HPDE6-E6E7 (cell line): ENCODE results near the gene LTBP2.
"Not testable (repeated sequence)": the region's sequence is repeated elsewhere in the genome, so short reads cannot be mapped to it uniquely, and the experiment has no call there.

Experiments
- DNase-seq: peaks from one replicate; pipeline ENCODE4 v3.0.0; 2011; ENCODE audit warnings: missing footprints; ENCODE audit errors: extremely low spot score

Gene LTBP2

DNA sequence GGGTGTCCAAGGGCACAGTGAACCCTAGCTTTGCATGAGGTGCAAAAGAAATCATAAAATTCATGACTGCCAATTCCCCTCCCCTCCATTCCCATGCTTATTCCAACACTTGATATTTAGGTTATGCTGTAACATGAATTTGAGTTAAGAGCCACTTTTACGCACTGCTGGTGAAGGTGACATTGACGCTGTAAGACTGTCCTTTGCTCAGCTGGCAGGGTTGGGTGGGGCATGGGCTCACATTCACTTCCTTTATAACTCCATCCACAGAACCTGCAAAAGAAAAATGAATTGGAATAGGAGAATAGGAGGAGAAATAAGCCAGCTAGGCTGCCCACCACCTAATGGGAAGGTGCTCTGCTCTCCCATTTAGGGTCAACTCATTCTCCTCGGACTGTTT is 125.9 kb downstream of the LTBP2 start:
- no peak for DNase-seq

DNA sequence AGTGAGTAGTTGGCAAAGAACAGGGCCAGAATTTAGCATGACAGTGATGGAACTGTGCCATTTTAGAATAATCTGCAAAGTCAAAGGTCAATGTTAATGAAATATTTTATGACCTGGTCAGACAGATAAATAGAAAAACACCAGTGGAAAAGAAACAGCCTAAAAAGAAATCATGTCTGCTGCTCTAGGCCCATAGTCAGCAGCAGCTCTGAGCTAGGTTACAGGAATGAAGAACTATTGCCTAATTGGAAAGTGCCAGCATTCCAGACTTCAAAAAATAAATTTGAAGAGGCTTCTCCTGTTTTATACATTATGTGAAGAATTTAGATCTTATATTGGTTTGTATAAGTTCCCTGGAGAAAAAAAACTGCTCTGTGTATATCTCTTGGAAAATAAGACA is 128.7 kb downstream of the LTBP2 start:
- DNase-seq, result no peak

DNA sequence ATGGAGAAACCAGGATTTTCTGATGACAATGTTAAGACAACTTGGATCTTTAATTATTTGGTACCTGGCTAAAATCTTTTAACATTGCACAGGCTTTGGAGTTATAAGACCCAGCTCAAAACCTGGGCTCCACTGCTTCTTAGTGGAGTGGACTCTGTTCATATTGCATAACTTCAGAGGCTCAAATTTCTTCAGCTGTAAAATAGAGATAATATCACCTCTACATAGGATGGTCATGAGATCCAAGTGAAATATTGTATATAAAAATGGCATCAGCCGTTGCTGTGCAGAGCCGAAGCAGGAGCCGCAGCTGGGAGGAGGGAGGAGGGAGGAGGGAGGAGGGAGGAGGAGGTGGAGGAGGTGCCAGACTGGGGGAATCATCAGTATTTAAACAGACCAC is 129.5 kb downstream of the LTBP2 start:
- no peak for DNase-seq

DNA sequence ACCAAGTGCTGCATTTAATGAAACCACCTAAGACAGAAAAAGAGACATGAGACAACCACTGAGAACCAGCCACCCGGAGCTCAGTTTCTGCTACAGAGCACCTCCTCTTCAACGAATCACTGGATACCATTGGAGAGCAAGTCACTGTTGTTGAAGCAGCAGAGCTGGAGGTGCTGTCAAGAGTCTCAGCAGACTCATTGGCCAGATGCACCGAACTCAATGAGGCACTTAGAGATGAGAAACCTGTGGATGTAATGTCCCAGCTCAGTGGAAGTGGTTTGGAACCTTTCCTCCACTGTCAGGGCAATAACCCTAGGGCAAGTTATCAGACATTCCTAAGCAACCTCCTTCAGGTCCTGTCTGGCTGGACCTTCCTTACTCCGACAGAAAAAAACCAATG is 132.0 kb downstream of the LTBP2 start:
- DNase-seq, result no peak

DNA sequence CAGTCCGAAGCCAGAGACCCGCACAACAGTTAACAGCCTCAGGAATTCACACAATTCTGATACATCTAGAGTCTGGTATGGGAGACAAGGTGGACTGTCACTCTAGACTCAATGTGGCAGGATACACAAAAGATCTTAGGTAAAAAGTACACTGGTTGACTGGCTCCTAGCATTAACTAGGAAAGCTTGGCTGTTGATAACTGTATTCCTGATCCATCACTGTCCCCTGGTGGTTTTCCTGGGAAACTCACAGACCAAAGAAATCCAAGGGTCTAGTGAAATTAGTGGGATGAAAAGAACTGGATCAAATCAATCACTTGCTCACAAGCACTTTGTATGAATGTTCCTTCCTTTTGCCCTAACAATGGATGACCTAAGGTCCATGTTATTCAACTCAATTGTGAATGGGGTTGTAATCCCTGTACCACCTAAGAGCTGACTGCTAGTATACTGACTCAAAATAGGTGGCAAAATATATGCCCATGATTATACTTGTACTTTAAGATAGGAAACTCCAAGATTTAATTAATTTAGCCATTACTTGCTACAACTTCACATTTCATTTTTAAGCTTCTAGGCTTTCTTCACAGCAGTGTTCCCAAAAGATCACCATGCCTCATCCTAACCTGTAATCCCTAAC is 132.9 kb downstream of the LTBP2 start:
- no peak for DNase-seq

DNA sequence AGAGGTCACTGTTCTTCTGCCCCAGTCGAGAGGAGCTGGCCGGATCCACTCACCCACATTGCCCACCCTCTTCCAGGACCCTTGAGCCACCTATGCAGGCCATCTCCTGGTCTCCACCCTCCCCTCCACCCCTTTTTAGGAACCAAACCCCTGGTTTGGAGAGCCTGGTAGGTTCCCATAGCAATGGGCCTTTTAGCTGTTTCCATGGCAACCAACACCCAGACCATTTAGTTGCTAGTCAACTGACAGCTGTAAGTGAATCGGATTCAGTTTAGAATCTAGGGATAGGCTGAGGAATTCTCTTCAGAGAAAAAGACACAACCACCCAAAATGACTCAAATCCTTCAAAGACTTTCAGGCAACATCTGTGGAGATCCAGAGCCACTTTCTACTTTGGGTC is 135.4 kb downstream of the LTBP2 start:
- no peak for DNase-seq

DNA sequence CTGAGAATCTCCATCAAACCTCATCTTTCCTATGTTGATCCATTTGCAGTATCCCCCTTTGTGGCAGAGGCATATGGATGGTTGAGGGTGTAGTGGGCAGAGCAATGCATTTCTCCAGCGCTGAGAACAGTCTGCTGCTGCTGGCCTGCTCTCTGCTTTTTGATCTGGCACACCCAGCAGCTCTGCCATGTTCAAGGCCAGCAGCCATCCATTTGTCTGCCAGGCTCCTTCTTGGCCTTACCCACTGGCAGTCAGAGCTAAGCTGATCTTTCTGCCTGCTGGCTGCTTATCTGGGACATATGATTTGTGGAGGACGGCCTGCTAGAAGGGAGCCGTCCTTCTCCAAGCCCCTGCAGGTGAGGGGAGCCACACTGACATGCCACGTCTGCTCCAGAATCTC is 135.9 kb downstream of the LTBP2 start:
- DNase-seq, result no peak

DNA sequence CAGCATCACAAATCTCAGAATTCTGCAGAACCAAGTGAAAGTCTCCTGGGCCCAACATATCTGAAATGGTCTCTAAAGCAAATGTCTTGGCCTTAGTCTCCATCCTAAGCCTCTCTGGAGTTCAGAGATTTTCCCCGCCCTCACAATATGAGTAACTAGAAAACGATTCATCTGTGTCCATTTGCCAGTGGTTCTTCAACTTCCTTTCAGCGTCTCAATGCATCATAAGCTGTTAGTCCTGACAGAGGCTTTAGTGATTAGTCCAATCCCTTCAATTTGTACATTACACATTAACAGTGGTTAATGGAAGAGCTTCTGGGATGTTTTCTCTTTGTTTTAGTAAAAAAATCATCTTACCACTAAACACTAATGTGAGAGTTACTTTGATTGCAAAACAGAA is 136.4 kb downstream of the LTBP2 start:
- DNase-seq, result peak; percentile 20

DNA sequence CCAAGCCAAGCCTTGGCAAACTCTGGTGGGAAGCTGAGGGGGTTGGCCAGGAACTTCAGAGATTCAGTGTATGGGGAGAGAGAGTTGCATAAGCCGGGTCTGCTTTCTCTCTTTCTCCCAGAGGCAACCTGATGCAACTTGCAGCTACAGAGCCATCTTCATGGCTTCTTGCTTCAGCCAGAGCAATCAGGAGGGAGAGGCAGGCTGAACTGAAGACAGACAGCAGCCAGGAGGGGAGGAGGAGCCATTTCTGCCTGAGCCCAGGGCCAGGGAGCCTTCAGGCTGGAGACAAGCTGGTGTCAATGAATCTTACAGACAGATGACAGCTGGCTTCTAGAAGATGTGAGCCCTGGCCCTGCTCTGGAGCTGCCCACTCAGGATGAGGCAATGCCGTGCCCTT is 137.7 kb downstream of the LTBP2 start:
- no peak for DNase-seq

DNA sequence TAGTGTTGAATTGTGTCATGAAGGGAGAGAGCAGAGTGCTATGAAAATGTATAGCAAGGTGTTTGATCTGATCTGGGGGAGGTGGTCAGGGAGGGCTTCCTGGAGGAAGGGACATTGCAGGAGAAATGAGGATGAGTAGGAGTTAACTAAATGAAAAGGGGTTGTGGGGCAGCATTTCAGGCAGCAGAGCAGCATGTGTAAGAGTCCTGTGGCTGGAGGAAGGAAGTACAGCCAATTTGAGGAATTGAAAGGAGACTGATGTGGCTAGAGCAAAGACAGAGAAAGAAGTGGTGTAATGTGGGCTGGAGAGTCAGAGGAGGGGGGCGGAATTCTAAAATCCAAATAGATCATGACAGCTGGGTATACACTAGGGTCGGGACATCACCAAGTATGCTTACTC is 139.4 kb downstream of the LTBP2 start:
- DNase-seq, result no peak

DNA sequence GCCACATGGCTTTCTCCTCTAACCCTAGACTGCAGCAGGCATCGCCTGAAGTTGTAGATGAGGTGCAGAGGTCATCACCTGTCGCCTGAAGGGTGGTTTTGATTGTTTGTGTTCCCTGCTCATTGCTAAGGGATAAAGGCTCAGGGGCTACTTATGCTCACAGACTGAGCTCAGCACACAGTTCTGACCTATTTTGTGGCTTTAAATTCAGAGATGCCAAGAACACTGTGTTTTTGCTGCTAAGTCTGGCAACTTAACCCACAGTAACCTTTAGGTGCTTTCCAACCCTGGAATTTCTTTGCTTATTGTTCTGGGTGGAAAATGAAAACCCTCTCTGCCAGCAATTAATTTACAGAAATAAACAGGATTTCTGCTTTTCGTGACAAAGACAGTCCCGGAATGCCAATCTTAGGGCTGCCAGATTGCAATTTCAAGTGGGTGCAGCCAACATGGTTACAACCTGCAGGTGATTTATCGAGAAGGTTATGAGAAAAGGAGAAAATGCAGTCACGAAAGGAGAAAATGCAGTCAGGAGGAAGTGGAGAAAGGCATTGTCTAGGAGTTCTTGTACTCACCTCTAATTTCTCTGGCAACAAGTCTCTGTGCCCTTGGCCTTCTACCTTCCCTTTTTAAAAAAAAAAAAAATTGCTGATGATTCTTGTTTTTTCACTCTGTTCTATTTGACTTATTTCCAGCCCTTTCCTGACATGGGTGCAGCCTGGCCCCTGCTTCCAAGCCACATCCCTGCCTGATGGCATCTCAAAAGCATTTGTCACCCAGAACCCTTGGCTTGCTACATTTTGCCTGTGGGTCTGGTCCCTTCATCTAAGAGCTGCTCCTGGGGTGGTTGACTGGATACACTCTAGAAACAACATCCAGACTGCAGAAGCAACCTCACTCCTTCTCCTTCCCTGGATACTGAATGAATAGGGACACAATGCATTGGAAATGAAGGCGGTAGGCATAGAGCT is 142.2 kb downstream of the LTBP2 start:
- no peak for DNase-seq

DNA sequence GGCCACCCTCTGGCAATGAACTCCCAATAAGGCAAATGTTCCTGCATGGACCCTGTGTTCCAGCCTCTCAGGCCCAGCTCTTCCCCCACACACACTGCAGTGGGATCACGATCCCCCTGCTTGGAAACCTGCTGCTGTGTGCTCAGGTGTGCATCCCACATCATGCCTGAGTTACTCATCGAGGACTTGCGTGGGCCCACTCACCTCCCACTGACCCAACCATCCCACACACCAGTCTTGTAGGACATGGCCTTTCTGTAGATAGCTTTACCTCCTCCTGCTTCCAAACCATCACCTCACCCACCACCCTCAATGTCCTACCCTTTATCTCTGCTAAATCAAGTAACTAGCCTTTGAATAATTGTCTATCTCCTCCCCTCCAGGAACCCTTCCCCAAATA is 143.5 kb downstream of the LTBP2 start:
- no peak for DNase-seq

DNA sequence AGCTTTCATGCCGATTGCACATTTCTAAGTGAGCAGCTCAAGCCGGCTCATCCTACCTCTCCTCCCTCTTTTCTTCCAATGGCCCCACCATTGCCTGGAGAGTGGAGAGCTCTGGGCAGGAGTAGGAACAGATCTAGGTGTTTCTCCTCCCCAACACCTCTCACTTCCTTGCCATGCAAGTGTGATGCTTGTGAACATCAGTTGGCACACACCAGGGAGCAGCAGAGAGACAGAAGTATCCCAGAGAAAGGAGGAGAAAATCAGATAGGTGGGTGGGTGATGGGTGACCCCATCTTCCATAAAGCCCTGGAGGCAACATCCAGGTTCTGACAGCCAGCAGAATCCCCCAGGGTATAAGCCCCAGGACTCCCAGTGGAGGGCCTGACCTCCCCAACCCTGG is 146.7 kb downstream of the LTBP2 start:
- DNase-seq, result no peak

DNA sequence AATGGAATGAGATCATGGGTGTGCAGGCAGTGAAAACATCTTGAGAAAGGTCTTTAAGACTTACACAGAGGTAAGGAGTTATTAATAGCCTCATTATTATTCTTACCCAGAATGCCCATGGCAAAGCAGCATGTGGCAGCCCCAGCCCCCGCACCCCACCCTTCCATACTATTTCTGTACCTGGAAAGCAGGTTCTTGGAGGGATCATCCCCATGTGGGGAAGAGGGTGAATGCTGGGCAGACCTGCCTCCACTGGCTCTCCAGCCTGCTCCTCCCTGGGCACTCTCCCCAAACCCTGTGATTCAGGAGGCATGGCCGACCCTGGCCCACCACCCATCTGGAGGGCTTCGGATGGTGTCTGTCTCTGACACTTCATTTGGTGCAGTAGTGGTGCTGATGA is 147.3 kb downstream of the LTBP2 start:
- no peak for DNase-seq

DNA sequence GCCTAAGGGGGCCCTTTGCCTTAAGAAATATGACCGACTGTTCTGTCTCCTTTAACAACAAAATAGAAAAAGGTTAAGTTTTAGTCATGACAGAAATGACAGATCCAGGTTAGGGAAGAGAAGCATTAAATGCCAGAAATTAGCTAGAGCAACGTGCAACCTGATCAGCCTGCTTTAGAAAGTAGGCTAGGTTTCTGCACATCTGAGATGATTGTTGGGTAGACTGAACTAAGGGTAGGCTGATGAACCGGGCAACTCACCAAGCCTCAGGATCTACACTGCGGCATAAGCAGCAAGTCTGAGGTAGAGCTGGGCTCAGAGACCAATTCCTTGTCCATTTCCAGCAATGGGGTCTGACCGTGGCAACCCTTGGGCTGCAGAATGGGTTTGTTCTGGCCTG is 148.3 kb downstream of the LTBP2 start:
- no peak for DNase-seq

DNA sequence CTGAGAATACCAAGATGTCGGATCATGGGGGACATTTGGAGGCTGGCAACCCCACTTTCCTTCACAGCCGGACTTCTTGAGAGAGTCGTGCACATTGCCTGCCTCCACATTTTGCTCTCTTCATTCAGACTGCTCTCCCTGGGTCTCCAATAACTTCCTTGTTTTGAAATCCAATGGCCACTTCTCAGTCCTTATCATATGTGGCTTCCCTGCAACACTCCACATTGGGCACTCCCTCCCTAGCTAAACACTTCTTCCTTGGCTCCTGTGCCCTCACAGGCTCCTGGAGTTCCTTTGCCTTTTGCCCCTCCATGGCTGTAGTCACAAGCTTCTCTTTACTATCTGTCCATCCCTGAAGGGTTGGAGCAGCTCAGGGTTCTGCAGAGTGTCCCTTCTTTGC is 149.0 kb downstream of the LTBP2 start:
- no peak for DNase-seq

DNA sequence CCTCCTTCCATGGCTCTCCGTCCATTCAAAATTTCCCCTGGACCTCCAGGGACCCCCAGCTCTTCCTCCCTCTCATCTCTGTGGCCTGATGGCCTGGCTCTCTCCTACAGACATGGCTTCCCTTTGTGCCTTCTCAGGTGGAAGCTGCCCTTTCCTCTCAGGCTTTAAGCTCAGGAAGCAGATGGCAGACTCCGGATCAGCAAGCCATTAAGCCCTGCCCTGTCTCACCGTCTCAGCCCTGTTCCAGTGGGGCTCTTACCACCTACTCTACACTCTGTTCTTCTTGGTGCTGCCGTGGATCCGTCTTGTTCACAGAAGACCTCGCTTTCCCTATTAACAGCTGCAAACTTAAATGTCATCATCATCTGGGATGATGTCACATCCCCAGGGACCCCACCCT is 152.1 kb downstream of the LTBP2 start:
- DNase-seq, result no peak

DNA sequence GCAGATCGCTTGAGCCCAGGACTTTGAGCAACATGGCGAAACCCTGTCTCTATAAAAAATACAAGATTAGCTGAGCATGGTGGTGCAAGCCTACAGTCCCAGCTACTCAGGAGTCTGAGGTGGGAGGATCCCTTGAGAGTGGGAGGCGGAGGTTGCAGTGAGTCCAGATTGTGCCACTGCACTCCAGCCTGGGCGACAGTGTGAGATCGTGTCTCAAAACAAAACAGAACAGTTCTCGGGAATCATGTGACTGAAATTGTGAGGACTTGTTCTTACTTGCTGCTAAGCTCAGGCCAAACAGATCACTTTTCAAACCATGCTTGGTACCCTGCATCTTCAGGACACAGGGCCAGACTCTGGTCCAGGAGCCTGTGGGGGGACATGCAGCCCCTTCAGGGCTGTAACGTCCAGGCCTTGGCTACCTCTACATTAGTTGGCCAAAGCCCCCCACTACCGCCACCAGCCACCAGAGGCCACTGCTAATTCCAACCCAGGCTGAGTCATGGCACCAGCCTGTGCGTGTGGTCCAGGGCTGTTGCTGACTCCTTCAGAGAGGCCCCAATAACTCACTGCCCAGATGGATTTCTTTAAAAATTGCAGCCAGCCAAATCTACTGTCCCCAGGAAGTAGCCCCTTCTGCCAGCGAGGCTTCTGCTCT is 152.6 kb downstream of the LTBP2 start:
- peak; percentile 79 for DNase-seq

DNA sequence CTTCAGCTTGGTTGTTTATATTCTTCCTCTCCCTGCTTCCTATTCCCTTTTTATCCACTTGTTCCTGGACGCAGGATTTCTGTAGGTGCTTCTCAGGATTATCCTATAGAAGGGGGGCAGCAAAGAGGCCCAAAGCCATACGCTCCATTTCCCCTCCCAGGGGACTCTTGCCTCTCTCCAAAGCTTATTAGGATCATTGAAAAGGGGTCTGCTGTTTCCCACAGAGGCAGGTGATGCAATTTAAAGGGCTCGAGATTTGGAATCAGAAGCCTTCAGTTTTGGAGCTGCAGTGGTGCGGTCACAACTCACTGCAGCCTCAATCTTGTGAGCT is 154.5 kb downstream of the LTBP2 start:
- DNase-seq, result no peak

DNA sequence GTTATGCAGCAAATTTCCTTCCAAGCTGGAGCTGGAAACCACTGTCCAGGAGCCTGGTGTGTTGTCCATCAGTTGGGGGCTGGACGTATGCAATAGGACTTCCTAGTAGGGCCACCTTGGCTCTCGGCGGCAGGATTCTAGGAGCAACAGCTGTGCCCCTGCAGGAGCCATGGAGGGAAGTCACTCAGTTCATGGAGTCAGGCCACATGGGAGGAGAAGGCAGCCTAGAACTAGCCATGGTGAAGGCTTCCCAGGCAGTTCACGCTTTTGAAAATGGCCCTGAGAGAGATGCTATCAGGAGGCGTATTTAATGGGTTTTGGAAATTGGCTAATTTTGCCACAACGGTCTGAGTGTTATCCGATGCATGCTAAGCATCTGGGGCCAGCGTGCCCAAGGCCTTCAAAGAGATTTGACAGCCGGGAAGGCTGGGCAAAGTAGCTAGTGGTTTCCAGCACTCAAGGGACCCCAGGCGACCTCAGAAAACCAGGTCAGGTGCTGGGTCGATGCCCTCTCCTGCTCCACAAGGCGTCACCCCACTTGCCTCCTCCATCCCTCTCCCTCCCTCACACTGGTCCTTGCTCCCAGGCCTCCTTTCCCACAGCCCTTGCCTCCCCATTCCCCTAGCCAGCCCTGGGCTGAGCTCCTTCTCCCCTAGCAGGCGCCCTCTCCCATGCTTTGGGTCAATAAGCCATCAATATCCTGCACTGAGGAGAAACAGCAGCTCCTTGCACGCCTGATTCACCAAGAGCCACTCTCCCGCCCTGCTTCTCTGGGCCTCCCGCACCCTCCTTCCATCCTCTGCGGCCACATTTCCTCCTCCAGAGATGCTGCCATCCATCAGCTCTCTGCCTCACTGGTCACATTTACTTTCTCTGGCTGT is 155.1 kb downstream of the LTBP2 start:
- no peak for DNase-seq

DNA sequence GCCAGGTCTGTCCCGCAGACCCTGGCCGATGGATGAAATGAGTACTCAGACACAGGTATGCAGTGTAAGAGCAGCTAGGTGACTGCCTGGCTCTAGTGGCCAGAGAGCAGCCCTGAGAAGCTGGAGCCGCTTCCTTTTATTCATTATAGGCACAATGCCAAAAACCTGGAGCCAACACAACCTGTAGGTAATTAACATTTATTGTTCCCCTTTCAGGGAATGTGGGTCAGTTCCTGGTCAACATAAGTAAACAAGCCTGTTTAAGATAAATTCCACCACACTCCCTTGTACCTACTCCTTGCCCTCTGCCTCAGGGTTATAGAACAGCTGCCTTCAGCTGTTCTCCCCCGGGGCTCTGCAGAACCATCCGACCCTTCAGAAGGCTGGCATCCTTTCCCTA is 157.6 kb downstream of the LTBP2 start:
- not testable (repeated sequence) for DNase-seq
